Osteoblast (primary cell): ENCODE measurements around the gene CCDC106. TPM values are rescaled to one million over a fixed set of nuclear protein-coding genes. Genes with fewer than 3 reads are reported as not detected.

Experiments used
- DNase-seq: peaks from one replicate; pipeline ENCODE4 v3.0.0; 2011; ENCODE audit warnings: low spot score, mixed read lengths; ENCODE audit not compliant: insufficient read length; ENCODE audit errors: missing footprints
- H2AFZ ChIP-seq: 2 replicates; pipeline ENCODE4 v1.6.0; 2011; ENCODE audit warnings: mild to moderate bottlenecking, low read length
- H3K27ac ChIP-seq: 2 replicates; pipeline ENCODE4 v1.5.1; 2011; ENCODE audit warnings: mild to moderate bottlenecking, low read depth, low read length, moderate library complexity
- H3K27me3 ChIP-seq: 2 replicates; pipeline ENCODE4 v1.6.0; 2012; ENCODE audit warnings: mild to moderate bottlenecking, control low read depth, inconsistent platforms, low read length, moderate library complexity; ENCODE audit not compliant: insufficient read depth
- H3K36me3 ChIP-seq: 2 replicates; pipeline ENCODE4 v1.5.1; 2011; ENCODE audit warnings: mild to moderate bottlenecking, low read length, control low read depth, moderate library complexity; ENCODE audit not compliant: insufficient read depth
- H3K4me1 ChIP-seq: 2 replicates; pipeline ENCODE4 v1.5.1; 2011; ENCODE audit warnings: mild to moderate bottlenecking, low read length, control low read depth, moderate library complexity; ENCODE audit not compliant: insufficient read depth
- H3K4me2 ChIP-seq: 2 replicates; pipeline ENCODE4 v1.6.0; 2011; ENCODE audit warnings: mild to moderate bottlenecking, low read length; ENCODE audit not compliant: insufficient read depth
- H3K4me3 ChIP-seq: fragments of 200-600 bp; sonication (generic); 3 replicates; pipeline ENCODE4 v1.5.1; 2012; ENCODE audit warnings: mild to moderate bottlenecking, low read length, inconsistent platforms; ENCODE audit not compliant: insufficient read depth
- H3K79me2 ChIP-seq: 2 replicates; pipeline ENCODE4 v1.6.0; 2012; ENCODE audit warnings: mild to moderate bottlenecking, low read length, control low read depth, inconsistent platforms; ENCODE audit not compliant: insufficient read depth
- H3K9me3 ChIP-seq: 2 replicates; pipeline ENCODE4 v1.5.1; 2011; ENCODE audit warnings: low read depth, low read length, control low read depth
- H4K20me1 ChIP-seq: 2 replicates; pipeline ENCODE4 v1.6.0; 2012; ENCODE audit warnings: mild to moderate bottlenecking, low read length, control low read depth; ENCODE audit not compliant: insufficient read depth
- total RNA-seq: library from RNA; depleted of rRNA; stranded (reverse); fragments of >200 nt; gene quantifications from 2 replicates; pipeline ENCODE4 v1.2.3, GENCODE V29; 2012
- TF ChIP-seq, protein P1 (sequence below): IDR thresholded peaks from 2 replicates; pipeline ENCODE4 v1.5.1; 2011; ENCODE audit warnings: mild to moderate bottlenecking, low read depth, low read length, moderate library complexity; ENCODE audit errors: extremely low read depth

The CCDC106 gene
- total RNA-seq, 1 donor, result 10.5 TPM

GRCh38 chr19:55644842-55645511 is 3.0 kb upstream of the CCDC106 start:
- H4K20me1 ChIP-seq, result no peaks in the 10 kb centered on the region
- peak overlapping the region; percentile 85 for H3K4me3 ChIP-seq
- H3K4me2 ChIP-seq, result peak overlapping the region; percentile 98
- H3K36me3 ChIP-seq, result peaks cover 15% of the 10 kb centered on the region
- H3K27me3 ChIP-seq, result no peaks in the 10 kb centered on the region
- peak; percentile 87 for DNase-seq
- peaks cover 33% of the 10 kb centered on the region for H3K4me1 ChIP-seq
- H3K79me2 ChIP-seq, result peaks cover 34% of the 10 kb centered on the region
- TF ChIP-seq, protein P1, sequence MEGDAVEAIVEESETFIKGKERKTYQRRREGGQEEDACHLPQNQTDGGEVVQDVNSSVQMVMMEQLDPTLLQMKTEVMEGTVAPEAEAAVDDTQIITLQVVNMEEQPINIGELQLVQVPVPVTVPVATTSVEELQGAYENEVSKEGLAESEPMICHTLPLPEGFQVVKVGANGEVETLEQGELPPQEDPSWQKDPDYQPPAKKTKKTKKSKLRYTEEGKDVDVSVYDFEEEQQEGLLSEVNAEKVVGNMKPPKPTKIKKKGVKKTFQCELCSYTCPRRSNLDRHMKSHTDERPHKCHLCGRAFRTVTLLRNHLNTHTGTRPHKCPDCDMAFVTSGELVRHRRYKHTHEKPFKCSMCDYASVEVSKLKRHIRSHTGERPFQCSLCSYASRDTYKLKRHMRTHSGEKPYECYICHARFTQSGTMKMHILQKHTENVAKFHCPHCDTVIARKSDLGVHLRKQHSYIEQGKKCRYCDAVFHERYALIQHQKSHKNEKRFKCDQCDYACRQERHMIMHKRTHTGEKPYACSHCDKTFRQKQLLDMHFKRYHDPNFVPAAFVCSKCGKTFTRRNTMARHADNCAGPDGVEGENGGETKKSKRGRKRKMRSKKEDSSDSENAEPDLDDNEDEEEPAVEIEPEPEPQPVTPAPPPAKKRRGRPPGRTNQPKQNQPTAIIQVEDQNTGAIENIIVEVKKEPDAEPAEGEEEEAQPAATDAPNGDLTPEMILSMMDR, result no peak
- no peaks in the 10 kb centered on the region for H3K9me3 ChIP-seq
- H3K27ac ChIP-seq, result no peak overlapping the region
- H2AFZ ChIP-seq, result no peak overlapping the region

GRCh38 chr19:55645512-55645881 is 2.5 kb upstream of the CCDC106 start:
- peaks cover 15% of the 10 kb centered on the region for H3K36me3 ChIP-seq
- H4K20me1 ChIP-seq, result no peaks in the 10 kb centered on the region
- no peaks in the 10 kb centered on the region for H3K9me3 ChIP-seq
- H3K4me2 ChIP-seq, result no peak overlapping the region
- no peak overlapping the region for H3K4me3 ChIP-seq
- no peaks in the 10 kb centered on the region for H3K27me3 ChIP-seq
- H3K27ac ChIP-seq, result no peak overlapping the region
- H2AFZ ChIP-seq, result no peak overlapping the region
- peak; percentile 62 for DNase-seq
- H3K79me2 ChIP-seq, result peaks cover 34% of the 10 kb centered on the region
- H3K4me1 ChIP-seq, result peaks cover 29% of the 10 kb centered on the region
- TF ChIP-seq, protein P1, result no peak

DNA sequence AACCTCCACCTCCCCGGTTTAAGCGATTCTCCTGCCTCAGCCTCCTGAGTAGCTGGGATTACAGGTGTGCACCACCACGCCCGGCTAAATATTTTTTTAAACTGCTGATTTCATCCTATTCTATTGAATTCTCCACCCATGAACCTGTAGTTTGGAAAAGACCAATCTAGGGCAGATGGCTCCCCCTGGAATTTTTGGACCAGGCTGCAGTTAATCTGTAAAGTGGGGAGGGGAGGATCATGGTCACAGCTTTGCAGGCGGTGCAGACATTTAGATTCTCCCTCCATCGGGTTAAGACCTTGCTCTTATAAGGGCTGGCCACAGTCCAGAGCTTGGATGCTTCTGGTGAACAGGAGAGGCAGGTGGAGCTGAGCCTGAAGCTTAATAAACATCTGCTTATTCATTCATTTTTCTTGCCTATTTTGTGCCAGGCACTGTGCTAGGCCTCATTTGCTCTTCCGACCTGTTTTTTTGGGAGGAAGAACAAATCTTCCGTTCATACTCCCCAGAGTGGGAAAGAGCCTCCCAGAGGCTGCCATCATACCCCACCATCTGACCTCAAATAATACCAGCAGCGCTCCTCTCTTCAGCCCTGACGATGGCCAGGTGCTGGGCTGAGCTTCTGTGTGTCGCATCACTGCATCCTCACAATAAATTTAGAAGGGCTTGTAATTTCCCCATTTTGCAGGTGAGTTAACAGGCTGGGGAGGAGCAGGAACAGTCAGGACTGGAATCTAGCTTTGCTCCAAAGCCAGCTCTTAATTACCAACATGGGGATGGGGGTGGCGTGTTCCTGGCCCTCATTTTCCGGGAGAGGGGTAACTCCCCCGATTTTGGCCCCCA is 902 bp upstream of the CCDC106 start:
- peaks cover 15% of the 10 kb centered on the region for H3K36me3 ChIP-seq
- H3K79me2 ChIP-seq, result peaks cover 32% of the 10 kb centered on the region
- H2AFZ ChIP-seq, result peak overlapping the region; percentile 81
- peak overlapping the region; percentile 87 for H3K4me3 ChIP-seq
- DNase-seq, result peak; percentile 90
- H3K27me3 ChIP-seq, result no peaks in the 10 kb centered on the region
- H3K27ac ChIP-seq, result peak overlapping the region; percentile 48
- no peaks in the 10 kb centered on the region for H4K20me1 ChIP-seq
- TF ChIP-seq, protein P1, result no peak
- H3K9me3 ChIP-seq, result no peaks in the 10 kb centered on the region
- peaks cover 28% of the 10 kb centered on the region for H3K4me1 ChIP-seq
- H3K4me2 ChIP-seq, result peak overlapping the region; percentile 91
